Endothelial cell of umbilical vein (primary cell): ENCODE data around the gene RHBDD3. TPM values are rescaled to one million over a fixed set of nuclear protein-coding genes. Genes with fewer than 3 reads are reported as not detected.

Experiments used
- BruUV-seq: library from RNA; stranded (reverse); fragments of 400-500 nt; replicated peaks from 2 replicates; lab custom pipeline; 2021; lab: Mats Ljungman, UMichigan
- CTCF ChIA-PET: fragments of 300-600, 350-600 bp; sonication (Branson Sonifier 250); formaldehyde crosslinking; loops from one replicate; lab custom pipeline; 2021; ENCODE audit warnings: antibody characterized with exemption, inconsistent platforms; lab: Charles Lee
- POLR2A ChIA-PET: fragments of 300-600, 350-600 bp; sonication (Branson Sonifier 250); formaldehyde crosslinking; loops from one replicate; lab custom pipeline; 2021; ENCODE audit warnings: antibody characterized with exemption, inconsistent platforms; lab: Charles Lee
- DNase-seq: peaks from one replicate; pipeline ENCODE4 v3.0.0-alpha.2; 2011; ENCODE audit warnings: low read depth, low spot score
- FAIRE-seq: peaks from 2 replicates; lab custom pipeline; 2011; peaks lifted over from hg19 to GRCh38; lab: Jason Lieb, UNC
- H2AFZ ChIP-seq: 2 replicates; pipeline ENCODE4 v1.6.0; 2012; ENCODE audit warnings: low read depth, low read length, control low read depth, inconsistent platforms
- H3K27ac ChIP-seq: 2 replicates; pipeline ENCODE4 v1.5.1; 2011; ENCODE audit warnings: low read depth, mild to moderate bottlenecking, control low read depth, low read length, moderate library complexity; ENCODE audit not compliant: insufficient read depth
- H3K27me3 ChIP-seq, 2 experiments: 2 replicates each; pipeline versions ENCODE4 v1.6.0 to v1.6.1; 2011; ENCODE audit warnings: low read length in 2 of 2, mixed read lengths in 1 of 2; ENCODE audit not compliant: control insufficient read depth in 2 of 2, insufficient read depth in 2 of 2
- H3K36me3 ChIP-seq, 2 experiments: 2 replicates in 1 of 2; 3 replicates in 1 of 2; pipeline ENCODE4 v1.5.1; 2011; ENCODE audit warnings: low read length in 2 of 2, mild to moderate bottlenecking in 1 of 2, moderate library complexity in 1 of 2; ENCODE audit not compliant: control insufficient read depth in 2 of 2, insufficient read depth in 2 of 2; ENCODE audit errors: extremely low read depth in 1 of 2
- H3K4me1 ChIP-seq: 3 replicates; pipeline ENCODE4 v1.5.1; 2011; ENCODE audit warnings: mild to moderate bottlenecking, low read length; ENCODE audit not compliant: control insufficient read depth, insufficient read depth; ENCODE audit errors: extremely low read depth
- H3K4me2 ChIP-seq: 2 replicates; pipeline ENCODE4 v1.6.1; 2011; ENCODE audit warnings: low read length, control low read depth, mixed read lengths; ENCODE audit not compliant: insufficient read depth
- H3K4me3 ChIP-seq, 3 experiments: fragments of 200-600 bp in 1 of 3; sonication (generic), shearing (Covaris generic) in 1 of 3; replicated peaks in 1 of 3; 2 replicates each; pipeline ENCODE4 v1.5.1; 2011 to 2016; ENCODE audit warnings: control low read depth in 3 of 3, low read length in 3 of 3, mild to moderate bottlenecking in 2 of 3, inconsistent platforms in 1 of 3, low read depth in 1 of 3, moderate library complexity in 1 of 3; ENCODE audit not compliant: insufficient read depth in 1 of 3
- H3K79me2 ChIP-seq: 2 replicates; pipeline ENCODE4 v1.6.0; 2012; ENCODE audit warnings: low read length, inconsistent platforms; ENCODE audit not compliant: control insufficient read depth, insufficient read depth
- H3K9ac ChIP-seq: replicated peaks from 2 replicates; pipeline ENCODE3; 2011; ENCODE audit warnings: low read length, control low read depth; ENCODE audit not compliant: insufficient read depth; ENCODE audit errors: extremely low read depth
- H3K9me1 ChIP-seq: replicated peaks from 3 replicates; pipeline ENCODE4 v1.6.0; 2011; ENCODE audit warnings: mild to moderate bottlenecking, low read length; ENCODE audit not compliant: control insufficient read depth, insufficient read depth; ENCODE audit errors: extremely low read depth
- H3K9me3 ChIP-seq: replicated peaks from 2 replicates; pipeline ENCODE4 v1.5.1; 2012; ENCODE audit warnings: low read length, inconsistent platforms; ENCODE audit not compliant: control insufficient read depth, insufficient read depth
- H4K20me1 ChIP-seq: replicated peaks from 2 replicates; pipeline ENCODE3; 2011; ENCODE audit warnings: mild to moderate bottlenecking, low read length; ENCODE audit not compliant: control insufficient read depth, insufficient read depth; ENCODE audit errors: extremely low read depth
- CTCF ChIP-seq, 2 donors: IDR thresholded peaks; 1 replicate in 1 of 2; 2 replicates in 1 of 2; pipeline ENCODE4 v1.5.1; 2011; ENCODE audit warnings: low read length in 2 of 2, mild to moderate bottlenecking in 2 of 2, moderate library complexity in 2 of 2, control low read depth in 1 of 2, inconsistent platforms in 1 of 2, low read depth in 1 of 2; ENCODE audit not compliant: insufficient read depth in 1 of 2; ENCODE audit errors: extremely low read depth in 1 of 2
- EZH2 ChIP-seq: IDR thresholded peaks from 2 replicates; pipeline ENCODE4 v1.6.1; 2012; ENCODE audit warnings: borderline replicate concordance, low read depth, mild to moderate bottlenecking, moderate library complexity, low read length, inconsistent platforms; ENCODE audit not compliant: severe bottlenecking
- FOS ChIP-seq: IDR thresholded peaks from 2 replicates; pipeline ENCODE4 v1.6.1; 2011; ENCODE audit warnings: mild to moderate bottlenecking, low read length, moderate library complexity, borderline replicate concordance; ENCODE audit not compliant: insufficient read depth
- GATA2 ChIP-seq: IDR thresholded peaks from 2 replicates; pipeline ENCODE4 v1.7.0; 2011; ENCODE audit warnings: low read depth, mild to moderate bottlenecking, moderate library complexity, mixed read lengths, low read length; ENCODE audit not compliant: insufficient read length, insufficient read depth
- JUN ChIP-seq: IDR thresholded peaks from 2 replicates; pipeline ENCODE4 v1.6.1; 2011; ENCODE audit warnings: borderline replicate concordance, low read depth; ENCODE audit not compliant: insufficient read length, insufficient read depth
- MAX ChIP-seq: IDR thresholded peaks from 2 replicates; pipeline ENCODE4 v1.6.1; 2011; ENCODE audit not compliant: insufficient read depth, insufficient read length
- MYC ChIP-seq: IDR thresholded peaks from one replicate; pipeline ENCODE4 v1.6.1; 2011; ENCODE audit warnings: mild to moderate bottlenecking, low read depth, low read length
- POLR2A ChIP-seq: IDR thresholded peaks from 2 replicates; pipeline ENCODE4 v1.6.1; 2012; ENCODE audit warnings: low read depth, mild to moderate bottlenecking, control low read depth, low read length
- POLR2AphosphoS5 ChIP-seq: IDR thresholded peaks from 2 replicates; pipeline ENCODE4 v1.6.1; 2012; ENCODE audit warnings: low read depth, mild to moderate bottlenecking, control low read depth, low read length, moderate library complexity; ENCODE audit not compliant: insufficient read depth
- dilution Hi-C: fragments of 300-500 bp; cut with MboI; formaldehyde crosslinking; loops from one replicate; pipeline ENCODE4 v1.15.0; 2019; ENCODE audit warnings: low sequenced_read_pairs; ENCODE audit not compliant: extremely low pct_ligation_motif_present
- intact Hi-C: fragments of 100-400 bp; cut with micrococcal nuclease; formaldehyde crosslinking; loops from one replicate; pipeline ENCODE4 v1.10.0; 2022
- polyA plus RNA-seq, 4 experiments: library from polyadenylated mRNA; depleted of rRNA in 3 of 4; stranded (reverse) in 3 of 4; unstranded in 1 of 4; fragments of >200 nt; gene quantifications; 2 replicates each; pipeline versions ENCODE4 v1.2.1 to v1.2.3, GENCODE V29; 2011 to 2012; ENCODE audit warnings: missing spikeins in 1 of 4
- total RNA-seq: library from RNA; stranded (reverse); gene quantifications from 2 replicates; pipeline ENCODE4 v1.2.3, GENCODE V29; 2021

RHBDD3 gene
- total and polyA plus RNA-seq, 2 donors (not counting 3 experiments of a cell fraction or from before 2014, with no cell fraction given), result 31.3 to 37.2 TPM

- H3K36me3 ChIP-seq, result no peaks in the 10 kb centered on the region
- no peaks in the 10 kb centered on the region for H3K27me3 ChIP-seq
- H3K4me3 ChIP-seq, result no peak overlapping the region
- H3K27ac ChIP-seq, result no peak overlapping the region
- H4K20me1 ChIP-seq, result no peaks in the 10 kb centered on the region
- no peaks in the 10 kb centered on the region for H3K4me1 ChIP-seq
- no peak for DNase-seq
- BruUV-seq, result no TSS peak
- H3K4me2 ChIP-seq, result no peak overlapping the region
- TF ChIP-seq MAX (no peak), JUN (no peak)
- H2AFZ ChIP-seq, result no peak overlapping the region
- H3K9me1 ChIP-seq, result no peaks in the 10 kb centered on the region
- H3K9me3 ChIP-seq, result no peaks in the 10 kb centered on the region
- H3K79me2 ChIP-seq, result no peaks in the 10 kb centered on the region
- ChIA-PET POLR2A (no interaction called here), CTCF (interaction anchor here (1.0 to 3.3 kb wide), 2 partner anchors 21 to 32 kb away, joined by 3 to 18 read pairs; no protein-coding TSS in a partner anchor)
- dilution Hi-C loops (no loop called here), intact Hi-C loops (no loop called here)
- H3K9ac ChIP-seq, result no peak overlapping the region
- FAIRE-seq, result no peak
These were observed 43.5 kb downstream of the RHBDD3 start for GRCh38 chr22:29224121-29224858.

- no peaks in the 10 kb centered on the region for H3K27me3 ChIP-seq
- FAIRE-seq (no peak), DNase-seq (no peak)
- no peak overlapping the region for H2AFZ ChIP-seq
- dilution Hi-C loops (no loop called here), intact Hi-C loops (no loop called here)
- H3K4me1 ChIP-seq, result no peaks in the 10 kb centered on the region
- ChIA-PET CTCF (interaction anchor here (1.0 to 1.1 kb wide), 2 partner anchors 11 to 26 kb away, joined by 3 read pairs; no protein-coding TSS in a partner anchor), POLR2A (no interaction called here)
- H3K9ac ChIP-seq, result no peak overlapping the region
- H3K36me3 ChIP-seq, result no peaks in the 10 kb centered on the region
- no peak overlapping the region for H3K27ac ChIP-seq
- no peaks in the 10 kb centered on the region for H4K20me1 ChIP-seq
- H3K4me3 ChIP-seq, result no peak overlapping the region
- no peak overlapping the region for H3K4me2 ChIP-seq
- no peaks in the 10 kb centered on the region for H3K9me3 ChIP-seq
- BruUV-seq, result no TSS peak
- TF ChIP-seq MYC, result no peak
- no peak for TF ChIP-seq EZH2
- TF ChIP-seq POLR2A, result no peak
- TF ChIP-seq POLR2AphosphoS5, result no peak
- TF ChIP-seq JUN, result no peak
- TF ChIP-seq MAX, result no peak
- no peak for TF ChIP-seq GATA2
- TF ChIP-seq CTCF (IDR thresholded peaks at IDR 0.05; ENCODE audit: extremely low read depth in 1 of 2, insufficient read depth in 1 of 2, low read depth in 1 of 2, low read length in 2 of 2), result no peak
- TF ChIP-seq FOS, result no peak
- no peaks in the 10 kb centered on the region for H3K79me2 ChIP-seq
- no peaks in the 10 kb centered on the region for H3K9me1 ChIP-seq
These were observed 47.7 kb downstream of the RHBDD3 start for GRCh38 chr22:29219881-29220670.
